Activated naive CD8-positive, alpha-beta T cell treated with anti-CD3 and anti-CD28 coated beads, Interleukin-2, amount 10 ng/mL, durations not matched to agents 7 days and 5 days (primary cell): ENCODE results near the gene MC3R. TPM values are rescaled to one million over a fixed set of nuclear protein-coding genes. Genes with fewer than 3 reads are reported as not detected.

Experiments
- ATAC-seq: fragments of 150-1000 bp; cut with Tn5 transposase; one replicate; pipeline ENCODE4 v1.10.0; 2021; ENCODE audit warnings: low read depth, moderate library complexity
- POLR2A ChIA-PET: fragments of 350-600 bp; sonication (Branson Sonifier 250); formaldehyde crosslinking; loops from one replicate; lab custom pipeline; 2021; ENCODE audit warnings: antibody characterized with exemption; lab: Charles Lee
- DNase-seq: peaks from one replicate; pipeline ENCODE4 v3.0.0; 2021
- H3K27ac Mint-ChIP-seq: one replicate; pipeline ENCODE4 v1.8.0; 2022; ENCODE audit warnings: mild to moderate bottlenecking, mixed read lengths
- H3K27me3 Mint-ChIP-seq: one replicate; pipeline ENCODE4 v1.8.0; 2022; ENCODE audit warnings: mild to moderate bottlenecking, moderate library complexity, mixed read lengths
- H3K36me3 Mint-ChIP-seq: one replicate; pipeline ENCODE4 v1.8.0; 2021; ENCODE audit warnings: mild to moderate bottlenecking, mixed read lengths
- H3K4me1 Mint-ChIP-seq: one replicate; pipeline ENCODE4 v1.8.0; 2021; ENCODE audit warnings: mixed read lengths
- H3K4me3 Mint-ChIP-seq: one replicate; pipeline ENCODE4 v1.8.0; 2022; ENCODE audit warnings: mild to moderate bottlenecking, moderate library complexity, mixed read lengths
- H3K9me3 Mint-ChIP-seq: one replicate; pipeline ENCODE4 v1.8.0; 2021; ENCODE audit warnings: mixed read lengths
- total RNA-seq, 2 experiments: library from RNA; stranded (reverse); gene quantifications; one replicate each; pipeline ENCODE4 v1.2.3, GENCODE V29; 2021

Gene MC3R
- total RNA-seq, 2 experiments from 2014 or later, result not detected

DNA sequence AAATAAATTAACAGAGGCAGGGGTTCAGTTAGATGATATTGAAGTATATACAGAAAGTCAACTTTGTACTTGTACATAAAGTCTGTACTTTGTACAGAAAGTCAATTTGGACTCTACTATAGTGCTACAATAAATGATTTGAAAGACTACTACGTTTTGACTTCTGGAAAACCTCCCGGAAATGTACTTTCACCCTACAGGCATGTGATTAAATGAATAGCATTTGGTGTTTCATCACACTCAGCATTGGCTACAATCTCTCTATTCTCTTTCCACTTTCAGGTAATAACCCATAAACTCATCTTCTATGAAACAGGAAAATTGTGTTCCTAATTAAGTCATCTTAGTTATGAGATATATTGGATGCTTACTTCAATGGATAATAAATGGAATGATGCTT, 25.6 kb upstream of the MC3R start:
- H3K27me3 Mint-ChIP-seq, result peaks cover 2% of the 10 kb centered on the region

DNA sequence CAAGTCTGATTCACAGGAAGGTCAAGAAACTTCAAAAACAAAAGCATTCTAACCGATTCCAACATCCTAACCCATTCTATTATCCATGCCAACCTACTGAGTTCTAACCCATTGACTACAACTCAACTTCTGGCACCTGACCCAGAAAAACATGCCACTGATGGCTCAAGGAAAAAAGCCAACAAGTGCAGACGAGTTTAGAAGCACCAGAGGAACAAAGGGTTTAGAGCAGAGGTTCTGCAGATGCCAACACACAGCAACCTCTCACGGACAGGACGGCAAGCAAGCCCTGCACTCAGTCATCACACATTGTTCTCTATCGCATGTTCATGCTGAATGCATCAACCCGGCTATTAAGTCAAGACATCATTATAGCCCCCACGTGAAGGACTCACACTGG, 25.2 kb upstream of the MC3R start:
- Mint-ChIP-seq H3K4me3 (no peak overlapping the region), H3K27me3 (peaks cover 2% of the 10 kb centered on the region), H3K27ac (no peak overlapping the region), H3K9me3 (peaks cover 3% of the 10 kb centered on the region), H3K4me1 (no peaks in the 10 kb centered on the region), H3K36me3 (no peaks in the 10 kb centered on the region)
- POLR2A ChIA-PET, result no interaction called here
- ATAC-seq (no peak), DNase-seq (no peak)

More for the DNA sequence above, 25.6 kb upstream of the MC3R start:
- H3K4me1 Mint-ChIP-seq, result no peaks in the 10 kb centered on the region
- DNase-seq (no peak), ATAC-seq (no peak)
- POLR2A ChIA-PET, result no interaction called here
- H3K36me3 Mint-ChIP-seq, result no peaks in the 10 kb centered on the region
- H3K9me3 Mint-ChIP-seq, result peaks cover 3% of the 10 kb centered on the region
- H3K27ac Mint-ChIP-seq, result no peak overlapping the region
- no peak overlapping the region for H3K4me3 Mint-ChIP-seq

DNA sequence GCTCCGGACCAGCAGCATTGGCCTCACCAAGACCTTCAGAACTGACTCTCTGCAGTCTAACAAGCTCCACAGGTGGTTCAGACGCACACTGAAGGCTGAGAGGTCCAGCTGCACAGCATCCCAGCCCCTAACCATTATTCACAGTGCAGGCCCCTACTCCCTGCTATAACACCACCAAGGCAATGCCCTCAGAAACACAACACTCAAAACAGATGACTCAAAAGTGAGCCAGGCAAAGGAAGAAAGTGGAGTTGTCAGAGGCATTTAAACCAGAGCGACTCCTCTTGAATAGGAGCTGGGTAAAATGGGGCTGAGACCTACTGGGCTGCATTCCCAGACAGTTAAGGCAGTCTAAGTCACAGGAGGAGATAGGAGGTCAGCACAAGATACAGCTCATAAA, 20.5 kb upstream of the MC3R start:
- no peak for ATAC-seq
- POLR2A ChIA-PET, result no interaction called here
- peaks cover 1% of the 10 kb centered on the region for H3K9me3 Mint-ChIP-seq
- H3K4me3 Mint-ChIP-seq, result no peak overlapping the region
- no peak for DNase-seq
- no peaks in the 10 kb centered on the region for H3K4me1 Mint-ChIP-seq
- H3K36me3 Mint-ChIP-seq, result no peaks in the 10 kb centered on the region
- peaks cover 2% of the 10 kb centered on the region for H3K27me3 Mint-ChIP-seq
- H3K27ac Mint-ChIP-seq, result no peak overlapping the region

DNA sequence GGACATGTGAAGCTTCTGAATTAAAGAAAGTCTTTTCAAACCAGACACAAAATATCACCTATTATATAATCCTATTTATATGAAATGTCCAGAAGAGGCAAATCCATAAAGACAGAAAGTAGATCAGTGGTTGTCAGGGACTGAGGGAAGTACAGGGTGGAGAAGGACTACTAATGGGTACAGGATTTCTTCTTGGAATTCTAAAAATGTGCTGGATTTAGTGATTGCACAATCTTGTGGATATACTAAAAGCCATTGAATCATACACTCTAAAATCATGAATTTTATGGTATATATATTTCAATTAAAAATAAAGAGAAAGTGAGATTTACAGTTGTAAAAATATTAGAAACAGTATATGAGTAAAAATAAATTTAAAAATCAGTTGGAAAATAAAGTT, 18.7 kb upstream of the MC3R start:
- Mint-ChIP-seq H3K27ac (no peak overlapping the region), H3K9me3 (peaks cover 11% of the 10 kb centered on the region), H3K36me3 (no peaks in the 10 kb centered on the region), H3K27me3 (peaks cover 2% of the 10 kb centered on the region), H3K4me3 (no peak overlapping the region), H3K4me1 (no peaks in the 10 kb centered on the region)
- ATAC-seq, result no peak
- POLR2A ChIA-PET, result no interaction called here
- no peak for DNase-seq

DNA sequence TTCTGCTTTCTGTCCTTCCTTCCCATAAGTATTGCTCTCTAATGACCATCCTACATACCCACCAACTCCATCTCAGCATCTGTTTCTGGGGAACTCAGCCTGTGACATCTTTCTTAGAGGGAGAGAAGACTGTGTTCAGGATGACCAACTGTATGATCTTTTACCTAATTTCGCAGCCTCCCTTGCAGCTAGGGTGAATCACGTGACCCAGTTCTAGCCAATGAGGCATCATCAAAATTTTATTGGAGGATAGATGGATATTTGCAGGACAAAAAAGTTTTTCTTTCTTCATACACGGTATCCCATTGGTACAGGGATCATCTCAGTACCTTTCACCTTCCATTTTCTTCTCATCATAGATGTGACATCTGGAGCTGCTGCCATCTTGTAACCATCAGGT, 14.4 kb upstream of the MC3R start:
- ATAC-seq, result no peak
- Mint-ChIP-seq H3K4me1 (no peaks in the 10 kb centered on the region), H3K27me3 (peaks cover 1% of the 10 kb centered on the region), H3K9me3 (peaks cover 13% of the 10 kb centered on the region), H3K27ac (no peak overlapping the region), H3K36me3 (no peaks in the 10 kb centered on the region), H3K4me3 (no peak overlapping the region)
- no peak for DNase-seq
- POLR2A ChIA-PET, result no interaction called here

DNA sequence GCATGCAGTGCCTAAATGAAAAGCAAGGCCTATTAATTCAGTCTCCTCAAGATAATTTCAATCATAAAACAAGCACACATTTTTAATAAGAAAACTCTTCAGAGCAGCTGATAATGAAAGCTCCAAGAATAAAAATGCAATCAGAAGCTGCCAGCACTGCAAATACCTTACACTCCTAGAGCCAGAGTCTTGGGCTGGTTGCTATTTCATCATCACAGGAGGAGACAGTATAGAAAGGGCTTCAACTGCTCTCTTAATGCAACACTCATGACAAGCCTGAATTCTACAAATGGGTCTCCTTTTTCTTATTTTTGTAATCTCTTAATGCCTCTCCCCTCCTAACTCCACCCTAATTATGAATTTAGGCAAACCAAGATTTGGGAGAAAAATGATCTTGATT, 11.2 kb upstream of the MC3R start:
- no peak overlapping the region for H3K4me3 Mint-ChIP-seq
- DNase-seq (no peak), ATAC-seq (no peak)
- POLR2A ChIA-PET, result no interaction called here
- H3K27ac Mint-ChIP-seq, result no peak overlapping the region
- peaks cover 3% of the 10 kb centered on the region for H3K27me3 Mint-ChIP-seq
- peaks cover 13% of the 10 kb centered on the region for H3K9me3 Mint-ChIP-seq
- no peaks in the 10 kb centered on the region for H3K4me1 Mint-ChIP-seq
- no peaks in the 10 kb centered on the region for H3K36me3 Mint-ChIP-seq

DNA sequence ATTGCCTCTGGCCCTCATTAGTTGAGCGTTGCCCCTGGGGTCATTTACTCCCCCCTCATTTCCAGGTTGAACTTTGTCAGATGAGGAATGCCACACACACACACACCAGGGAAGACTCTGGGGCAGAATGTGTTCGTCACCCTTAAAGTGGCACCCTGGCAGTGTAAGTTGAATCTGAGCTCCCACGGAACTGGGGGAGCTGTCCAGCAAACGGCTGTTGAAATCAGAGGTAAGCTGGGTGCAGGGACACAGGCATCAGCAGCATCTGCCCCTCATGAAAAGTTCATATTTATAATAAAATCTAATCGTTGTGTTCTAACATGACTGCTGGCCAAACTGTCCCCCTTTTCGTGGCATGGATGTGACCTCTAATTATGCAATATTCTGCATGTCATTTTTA, 4.3 kb upstream of the MC3R start:
- Mint-ChIP-seq H3K27me3 (peaks cover 6% of the 10 kb centered on the region), H3K36me3 (no peaks in the 10 kb centered on the region), H3K4me1 (no peaks in the 10 kb centered on the region), H3K4me3 (no peak overlapping the region), H3K27ac (no peak overlapping the region), H3K9me3 (no peaks in the 10 kb centered on the region)
- no peak for ATAC-seq
- POLR2A ChIA-PET, result no interaction called here
- no peak for DNase-seq

DNA sequence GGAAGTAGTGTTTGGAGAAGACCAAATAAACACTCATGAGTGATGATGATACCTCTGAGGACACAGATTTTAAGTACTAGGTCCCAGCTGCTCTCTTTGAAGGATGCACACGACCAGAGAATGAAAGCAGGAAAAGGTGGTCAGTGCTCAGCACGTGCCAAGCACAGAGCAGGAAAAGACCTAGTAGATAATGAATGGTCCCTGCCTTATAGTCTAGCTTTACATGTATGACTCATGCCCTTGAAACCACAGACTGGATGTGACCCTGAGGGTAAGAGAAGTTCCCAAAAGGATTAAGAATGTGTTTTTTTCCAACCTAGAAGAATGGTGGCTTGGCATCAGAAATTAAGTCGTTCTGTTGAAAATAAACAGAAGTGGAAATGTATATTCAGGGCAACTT, 2.8 kb upstream of the MC3R start:
- Mint-ChIP-seq H3K27me3 (peaks cover 3% of the 10 kb centered on the region), H3K9me3 (no peaks in the 10 kb centered on the region), H3K4me1 (no peaks in the 10 kb centered on the region), H3K4me3 (no peak overlapping the region), H3K27ac (no peak overlapping the region), H3K36me3 (no peaks in the 10 kb centered on the region)
- DNase-seq, result no peak
- no peak for ATAC-seq
- POLR2A ChIA-PET, result no interaction called here

DNA sequence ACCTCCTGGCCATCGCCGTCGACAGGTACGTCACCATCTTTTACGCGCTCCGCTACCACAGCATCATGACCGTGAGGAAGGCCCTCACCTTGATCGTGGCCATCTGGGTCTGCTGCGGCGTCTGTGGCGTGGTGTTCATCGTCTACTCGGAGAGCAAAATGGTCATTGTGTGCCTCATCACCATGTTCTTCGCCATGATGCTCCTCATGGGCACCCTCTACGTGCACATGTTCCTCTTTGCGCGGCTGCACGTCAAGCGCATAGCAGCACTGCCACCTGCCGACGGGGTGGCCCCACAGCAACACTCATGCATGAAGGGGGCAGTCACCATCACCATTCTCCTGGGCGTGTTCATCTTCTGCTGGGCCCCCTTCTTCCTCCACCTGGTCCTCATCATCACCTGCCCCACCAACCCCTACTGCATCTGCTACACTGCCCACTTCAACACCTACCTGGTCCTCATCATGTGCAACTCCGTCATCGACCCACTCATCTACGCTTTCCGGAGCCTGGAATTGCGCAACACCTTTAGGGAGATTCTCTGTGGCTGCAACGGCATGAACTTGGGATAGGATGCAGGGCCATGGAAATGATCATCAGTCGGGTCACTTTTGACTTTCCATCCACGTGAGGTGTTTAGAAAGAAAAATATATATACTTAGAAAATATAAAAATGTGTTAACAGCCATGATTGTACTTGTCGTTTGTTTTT, 868 bp downstream of the MC3R start:
- ATAC-seq (no peak), DNase-seq (peak; percentile 39)
- Mint-ChIP-seq H3K36me3 (no peaks in the 10 kb centered on the region), H3K4me1 (no peaks in the 10 kb centered on the region), H3K27ac (no peak overlapping the region), H3K4me3 (no peak overlapping the region), H3K27me3 (peaks cover 3% of the 10 kb centered on the region), H3K9me3 (no peaks in the 10 kb centered on the region)
- POLR2A ChIA-PET, result no interaction called here

DNA sequence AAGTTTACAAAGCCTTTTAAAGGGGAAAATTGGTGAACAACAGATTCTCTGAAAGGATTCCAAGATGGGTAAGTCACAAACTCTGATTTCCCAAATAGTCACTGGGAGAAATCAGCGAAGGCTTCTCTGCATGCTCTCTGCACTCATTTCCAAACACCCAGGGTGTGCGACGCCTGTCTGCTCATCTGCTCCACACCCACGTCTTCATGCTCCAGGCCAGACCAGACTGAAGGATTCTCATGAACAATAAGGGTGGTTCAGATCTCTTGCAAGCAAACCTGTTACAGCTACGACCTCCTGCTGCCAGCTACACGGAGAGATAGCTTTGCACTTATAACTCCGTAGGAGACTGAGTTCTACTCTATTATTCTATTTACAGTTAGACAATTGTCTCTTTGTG, 1.4 kb downstream of the MC3R start:
- peaks cover 3% of the 10 kb centered on the region for H3K27me3 Mint-ChIP-seq
- no peaks in the 10 kb centered on the region for H3K9me3 Mint-ChIP-seq
- POLR2A ChIA-PET, result no interaction called here
- no peak for DNase-seq
- H3K27ac Mint-ChIP-seq, result no peak overlapping the region
- H3K36me3 Mint-ChIP-seq, result no peaks in the 10 kb centered on the region
- ATAC-seq, result no peak
- no peaks in the 10 kb centered on the region for H3K4me1 Mint-ChIP-seq
- H3K4me3 Mint-ChIP-seq, result no peak overlapping the region

DNA sequence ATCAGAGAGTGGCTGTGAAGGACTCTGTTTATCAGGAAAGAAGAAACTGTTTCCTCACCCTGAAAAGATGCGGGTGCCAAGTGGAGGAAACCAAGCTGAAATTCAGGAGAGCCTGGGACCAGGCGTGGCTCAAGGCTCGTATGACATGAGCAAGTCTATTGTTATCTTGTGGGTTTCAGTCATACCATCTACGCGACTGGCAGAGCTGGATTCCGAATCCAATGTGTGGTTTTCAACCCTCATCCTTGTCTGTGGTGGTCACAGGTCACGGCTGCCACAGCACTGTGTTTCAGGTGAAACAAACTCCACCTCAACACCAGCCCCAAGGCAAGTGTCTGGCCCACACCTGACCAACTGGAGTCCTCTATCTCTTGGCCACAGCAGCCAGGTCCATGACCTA, 9.1 kb downstream of the MC3R start:
- Mint-ChIP-seq H3K36me3 (no peaks in the 10 kb centered on the region), H3K27ac (no peak overlapping the region), H3K4me3 (no peak overlapping the region), H3K4me1 (no peaks in the 10 kb centered on the region), H3K9me3 (no peaks in the 10 kb centered on the region), H3K27me3 (no peaks in the 10 kb centered on the region)
- ATAC-seq (no peak), DNase-seq (no peak)
- POLR2A ChIA-PET, result no interaction called here

DNA sequence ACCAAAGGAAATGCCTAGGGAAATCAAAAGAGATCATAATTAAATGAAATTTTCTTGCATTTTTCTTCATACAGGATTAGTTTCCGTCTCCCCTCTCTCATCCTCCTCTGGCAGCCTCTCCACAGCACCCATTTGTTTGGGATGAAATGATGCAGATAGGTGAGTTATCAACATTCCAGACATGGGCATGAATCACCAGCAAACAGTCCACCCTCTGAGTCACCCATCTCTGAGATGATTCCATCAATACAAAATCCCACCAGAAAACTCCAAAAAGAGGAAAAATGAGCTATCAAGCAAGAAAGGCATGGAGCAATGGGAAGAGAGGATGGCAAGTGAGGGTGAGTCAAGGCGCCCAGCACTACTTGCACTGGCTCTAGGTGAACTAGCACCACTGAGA, 11.4 kb downstream of the MC3R start:
- POLR2A ChIA-PET, result no interaction called here
- Mint-ChIP-seq H3K27me3 (no peaks in the 10 kb centered on the region), H3K9me3 (no peaks in the 10 kb centered on the region), H3K36me3 (no peaks in the 10 kb centered on the region), H3K4me3 (no peak overlapping the region), H3K27ac (no peak overlapping the region), H3K4me1 (no peaks in the 10 kb centered on the region)
- DNase-seq, result no peak
- ATAC-seq, result no peak

DNA sequence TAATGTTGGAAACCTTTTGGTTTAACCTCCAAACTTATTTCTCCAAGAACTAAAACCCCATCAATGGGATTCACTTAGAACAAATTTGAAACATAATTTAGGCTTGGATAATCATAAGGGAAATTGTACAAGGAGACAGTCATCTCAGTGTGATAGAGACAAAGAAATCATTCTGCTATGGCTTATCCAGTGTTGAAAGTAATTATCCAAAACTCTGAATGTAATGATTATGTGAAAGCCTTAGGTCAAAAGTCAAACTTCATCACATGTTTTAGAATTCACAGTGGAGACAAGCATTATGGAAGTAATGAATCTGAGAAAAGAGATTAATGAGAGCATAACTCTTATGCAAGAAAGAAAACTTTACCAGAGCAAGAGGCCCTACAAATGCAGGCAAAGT, 20.0 kb downstream of the MC3R start:
- no peak for DNase-seq
- H3K4me3 Mint-ChIP-seq, result no peak overlapping the region
- peaks cover 6% of the 10 kb centered on the region for H3K27me3 Mint-ChIP-seq
- POLR2A ChIA-PET, result no interaction called here
- no peak overlapping the region for H3K27ac Mint-ChIP-seq
- H3K4me1 Mint-ChIP-seq, result no peaks in the 10 kb centered on the region
- H3K9me3 Mint-ChIP-seq, result no peaks in the 10 kb centered on the region
- H3K36me3 Mint-ChIP-seq, result no peaks in the 10 kb centered on the region
- ATAC-seq, result no peak

DNA sequence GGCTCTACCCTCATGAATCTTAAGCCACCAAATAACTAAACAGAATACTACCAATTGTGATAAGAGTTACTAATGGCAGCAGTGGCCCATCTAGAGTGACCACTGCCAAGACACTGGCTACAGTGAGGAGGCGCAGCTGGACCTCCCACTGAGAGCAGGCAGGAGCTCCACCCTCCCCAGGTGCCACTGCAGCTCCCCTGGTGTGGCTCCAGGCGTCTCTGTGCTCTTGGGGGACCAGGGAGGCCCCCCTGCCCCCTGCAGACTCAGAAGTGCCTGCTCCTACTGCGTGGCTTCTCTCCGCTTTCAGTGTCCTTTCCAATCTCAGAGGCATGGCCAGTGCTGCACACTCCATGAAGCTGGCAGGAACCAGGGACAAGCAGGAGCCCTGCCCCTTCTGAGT, 23.4 kb downstream of the MC3R start:
- no peaks in the 10 kb centered on the region for H3K36me3 Mint-ChIP-seq
- ATAC-seq (no peak), DNase-seq (no peak)
- no peaks in the 10 kb centered on the region for H3K4me1 Mint-ChIP-seq
- POLR2A ChIA-PET, result no interaction called here
- no peaks in the 10 kb centered on the region for H3K9me3 Mint-ChIP-seq
- H3K27me3 Mint-ChIP-seq, result peaks cover 4% of the 10 kb centered on the region
- no peak overlapping the region for H3K4me3 Mint-ChIP-seq
- no peak overlapping the region for H3K27ac Mint-ChIP-seq

DNA sequence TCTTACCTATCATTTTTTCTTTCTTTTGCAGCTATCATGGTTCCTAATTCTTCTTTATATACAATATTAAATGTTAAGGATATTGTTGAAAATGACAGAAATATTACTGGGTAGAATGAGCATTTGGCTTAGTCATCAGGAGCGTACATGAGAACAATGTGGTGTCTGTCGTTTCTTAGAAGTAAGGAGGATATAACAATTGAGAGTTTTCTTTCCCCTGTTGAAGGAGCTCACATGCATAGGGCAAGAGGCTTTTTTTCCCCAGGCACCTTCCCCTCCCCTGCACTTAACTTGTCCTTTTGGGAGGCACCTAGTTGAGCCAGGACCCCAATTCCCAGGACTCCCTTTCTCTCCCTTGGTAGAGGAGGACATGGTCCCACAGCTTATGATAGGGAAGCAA, 25.0 kb downstream of the MC3R start:
- no peaks in the 10 kb centered on the region for H3K36me3 Mint-ChIP-seq
- no peak overlapping the region for H3K27ac Mint-ChIP-seq
- no peaks in the 10 kb centered on the region for H3K4me1 Mint-ChIP-seq
- no peak for ATAC-seq
- peaks cover 4% of the 10 kb centered on the region for H3K27me3 Mint-ChIP-seq
- DNase-seq, result no peak
- H3K9me3 Mint-ChIP-seq, result no peaks in the 10 kb centered on the region
- no peak overlapping the region for H3K4me3 Mint-ChIP-seq
- POLR2A ChIA-PET, result no interaction called here
